ENCODE data around the gene MORC1.
A peak's percentile ranks its signal among the peaks of the same experiment; 100 is the strongest.

MORC1 gene

GRCh38 chr3:108946292-108947285, 171.3 kb downstream of the MORC1 start:
- peak; percentile 73 for DNase-seq (ENCODE audit: low read depth)

- no peak for DNase-seq (ENCODE audit: low read depth)
These were observed 177.2 kb downstream of the MORC1 start for GRCh38 chr3:108940568-108941263.

- DNase-seq (ENCODE audit: low read depth), result no peak
These were observed 177.8 kb downstream of the MORC1 start for GRCh38 chr3:108940166-108940565.

GRCh38 chr3:108936924-108937689, 180.8 kb downstream of the MORC1 start:
- DNase-seq (ENCODE audit: low read depth), result no peak

- no peak for DNase-seq (ENCODE audit: low read depth)
These were observed 186.9 kb downstream of the MORC1 start for GRCh38 chr3:108931035-108931434.

GRCh38 chr3:108918866-108919265, 199.1 kb downstream of the MORC1 start:
- DNase-seq (ENCODE audit: low read depth), result no peak

GRCh38 chr3:108914774-108915641, 202.9 kb downstream of the MORC1 start:
- peak; percentile 64 for DNase-seq (ENCODE audit: low read depth)

- DNase-seq (ENCODE audit: low read depth), result no peak
These were observed 208.1 kb downstream of the MORC1 start for GRCh38 chr3:108909799-108910198.

Data from iris pigment epithelial cell (primary cell).